ENCODE results near the gene TRIM24. TPM values are rescaled to one million over a fixed set of nuclear protein-coding genes. Genes with fewer than 3 reads are reported as not detected.

Gene TRIM24
- total RNA-seq, 2 donors from 2014 or later, result 4.7 to 9.1 TPM

- ATAC-seq (ENCODE audit: insufficient number of reproducible peaks, low FRiP score, low read depth) (no peak), DNase-seq (ENCODE audit: low spot score) (no peak)
- no peak for TF ChIP-seq CTCF (IDR thresholded peaks at IDR 0.05)
- H3K4me3 ChIP-seq, result no peak overlapping the region
- no peaks in the 10 kb centered on the region for H3K9me3 ChIP-seq
- H3K36me3 ChIP-seq, result peaks cover 13% of the 10 kb centered on the region
- no peaks in the 10 kb centered on the region for H3K27me3 ChIP-seq (replicated peaks; ENCODE audit: insufficient read depth)
- no peak overlapping the region for H3K27ac ChIP-seq
- H3K4me1 ChIP-seq (ENCODE audit: control insufficient read depth in 1 of 2, low read depth in 2 of 2), result no peaks in the 10 kb centered on the region
Observed at GRCh38 chr7:138585283-138585993, 125.4 kb downstream of the TRIM24 start.

GRCh38 chr7:138587485-138587884 lies 127.4 kb downstream of the TRIM24 start:
- no peak for TF ChIP-seq CTCF (IDR thresholded peaks at IDR 0.05)
- no peaks in the 10 kb centered on the region for H3K4me1 ChIP-seq (ENCODE audit: control insufficient read depth in 1 of 2, low read depth in 2 of 2)
- no peak overlapping the region for H3K4me3 ChIP-seq
- no peaks in the 10 kb centered on the region for H3K27me3 ChIP-seq (replicated peaks; ENCODE audit: insufficient read depth)
- H3K27ac ChIP-seq, result no peak overlapping the region
- no peak for DNase-seq (ENCODE audit: low spot score)
- no peaks in the 10 kb centered on the region for H3K9me3 ChIP-seq
- no peak for ATAC-seq (ENCODE audit: insufficient number of reproducible peaks, low FRiP score, low read depth)
- H3K36me3 ChIP-seq, result peaks cover 6% of the 10 kb centered on the region

GRCh38 chr7:138588986-138589385 lies 128.9 kb downstream of the TRIM24 start:
- Histone ChIP-seq H3K4me3 (no peak overlapping the region), H3K36me3 (peaks cover 6% of the 10 kb centered on the region), H3K27ac (no peak overlapping the region), H3K27me3 (replicated peaks; ENCODE audit: insufficient read depth) (no peaks in the 10 kb centered on the region), H3K9me3 (no peaks in the 10 kb centered on the region), H3K4me1 (ENCODE audit: control insufficient read depth in 1 of 2, low read depth in 2 of 2) (no peaks in the 10 kb centered on the region)
- TF ChIP-seq CTCF (IDR thresholded peaks at IDR 0.05), result no peak
- no peak for ATAC-seq (ENCODE audit: insufficient number of reproducible peaks, low FRiP score, low read depth)
- no peak for DNase-seq (ENCODE audit: low spot score)

GRCh38 chr7:138590154-138590553 lies 130.1 kb downstream of the TRIM24 start:
- Histone ChIP-seq H3K4me1 (ENCODE audit: control insufficient read depth in 1 of 2, low read depth in 2 of 2) (no peaks in the 10 kb centered on the region), H3K27me3 (replicated peaks; ENCODE audit: insufficient read depth) (no peaks in the 10 kb centered on the region), H3K4me3 (no peak overlapping the region), H3K36me3 (peaks cover 6% of the 10 kb centered on the region), H3K27ac (no peak overlapping the region), H3K9me3 (no peaks in the 10 kb centered on the region)
- DNase-seq (ENCODE audit: low spot score) (no peak), ATAC-seq (ENCODE audit: insufficient number of reproducible peaks, low FRiP score, low read depth) (no peak)
- no peak for TF ChIP-seq CTCF (IDR thresholded peaks at IDR 0.05)

- H3K27me3 ChIP-seq (replicated peaks; ENCODE audit: insufficient read depth), result no peaks in the 10 kb centered on the region
- DNase-seq (ENCODE audit: low spot score), result no peak
- TF ChIP-seq CTCF (IDR thresholded peaks at IDR 0.05), result no peak
- ATAC-seq (ENCODE audit: insufficient number of reproducible peaks, low FRiP score, low read depth), result no peak
- H3K4me3 ChIP-seq, result no peak overlapping the region
- no peaks in the 10 kb centered on the region for H3K4me1 ChIP-seq (ENCODE audit: control insufficient read depth in 1 of 2, low read depth in 2 of 2)
- no peaks in the 10 kb centered on the region for H3K36me3 ChIP-seq
- H3K9me3 ChIP-seq, result no peaks in the 10 kb centered on the region
- H3K27ac ChIP-seq, result no peak overlapping the region
Observed at GRCh38 chr7:138595454-138595853, 135.4 kb downstream of the TRIM24 start.

All from thoracic aorta (tissue), 2 donors.